ENCODE results near the gene KRT13. TPM values are rescaled to one million over a fixed set of nuclear protein-coding genes. Genes with fewer than 3 reads are reported as not detected.

Gene KRT13
- total and polyA plus RNA-seq, 9 of the 15 experiments (the other 6 are each of a cell fraction or from before 2014, with no cell fraction given): 0.11 to 1.1 (median 0.24) TPM; not detected in 3

GRCh38 chr17:41530062-41531048 is 24.9 kb upstream of the KRT13 start (continued):
- TF ChIP-seq SMAD4 (CRISPR knock-in tag; conservative IDR thresholded peaks at IDR 0.05): peak; percentile 15
- TF ChIP-seq RBFOX2 (IDR thresholded peaks at IDR 0.05; ENCODE audit: low read depth, low read length): 0 out of 2 replicates have a peak, but pooled peaks have one; percentile 23
- TF ChIP-seq HDAC2 (IDR thresholded peaks at IDR 0.05): peak; percentile 60
- no peak for TF ChIP-seq PRPF4 (IDR thresholded peaks at IDR 0.05; ENCODE audit: insufficient read depth, low read depth, low read length, poor library complexity, severe bottlenecking)
- peak; percentile 99 for TF ChIP-seq JUN (IDR thresholded peaks at IDR 0.05; ENCODE audit: borderline replicate concordance, low read depth, low read length)
- no peak for TF ChIP-seq JUN (CRISPR knock-in tag; IDR thresholded peaks at IDR 0.05; ENCODE audit: borderline replicate concordance)
- peak; percentile 57 for TF ChIP-seq NFIC (IDR thresholded peaks at IDR 0.05)
- TF ChIP-seq NFXL1 (CRISPR knock-in tag; IDR thresholded peaks at IDR 0.05): 0 out of 2 replicates have a peak, but pooled peaks have one; percentile 57
- no peak for TF ChIP-seq CHD7 (IDR thresholded peaks at IDR 0.05; ENCODE audit: low read depth, low read length)
- TF ChIP-seq TOE1 (IDR thresholded peaks at IDR 0.05; ENCODE audit: borderline replicate concordance): peak; percentile 35; the same call in 1 of the 2 replicates
- TF ChIP-seq TOE1 (CRISPR knock-in tag; IDR thresholded peaks at IDR 0.05; ENCODE audit: borderline replicate concordance, low read depth): no peak
- TF ChIP-seq RUNX1 (IDR thresholded peaks at IDR 0.05; ENCODE audit: low read depth): no peak
- TF ChIP-seq PTTG1 (tag; IDR thresholded peaks at IDR 0.05; ENCODE audit: low read depth): 0 out of 2 replicates have a peak, but pooled peaks have one; percentile 17
- no peak for TF ChIP-seq SPI1 (IDR thresholded peaks at IDR 0.05; ENCODE audit: borderline replicate concordance, low read depth, low read length)
- peak; percentile 41 for TF ChIP-seq KDM5B (IDR thresholded peaks at IDR 0.05; ENCODE audit: insufficient replicate concordance, low read depth, low read length)
- TF ChIP-seq CBFA2T3 (IDR thresholded peaks at IDR 0.05): peak; percentile 76
